A549 (cell line): ENCODE measurements around the gene ALDH16A1. TPM values are rescaled to one million over a fixed set of nuclear protein-coding genes. Genes with fewer than 3 reads are reported as not detected.
A peak's percentile ranks its signal among the peaks of the same experiment; 100 is the strongest.

Experiments
- ATAC-seq, 2 experiments: fragments of 200-7000 bp in 1 of 2; fragments of >200 bp in 1 of 2; cut with Nextera tagmentation in 1 of 2; cut with Tn5 transposase in 1 of 2; 3 replicates each; pipeline versions ENCODE4 v1.8.0 to v1.9.1; 2018 to 2020; ENCODE audit warnings: mild to moderate bottlenecking in 1 of 2, moderate library complexity in 1 of 2
- CTCF ChIA-PET: fragments of 300-600 bp; sonication (Branson Sonifier 250); formaldehyde crosslinking; extraction: SDS; loops from one replicate; lab custom pipeline; 2021; ENCODE audit warnings: antibody characterized with exemption, inconsistent platforms; lab: Yijun Ruan, JAX
- POLR2A ChIA-PET: fragments of 350-600 bp; formaldehyde crosslinking; extraction: SDS; loops from one replicate; lab custom pipeline; 2021; ENCODE audit warnings: antibody characterized with exemption, inconsistent platforms; lab: Yijun Ruan, JAX
- DNase-seq, 2 experiments: peaks; one replicate each; pipeline versions ENCODE4 v3.0.0 to v3.0.0-alpha.2; 2011 to 2016; ENCODE audit warnings: low read depth in 1 of 2, low spot score in 1 of 2
- FAIRE-seq: peaks from 2 replicates; lab custom pipeline; 2011; peaks lifted over from hg19 to GRCh38; lab: Jason Lieb, UNC
- H3K27ac ChIP-seq, 2 experiments: fragments of >200 bp; sonication (Bioruptor Twin); formaldehyde crosslinking; 3 replicates each; pipeline ENCODE4 v1.5.1; 2016 to 2017
- H3K4me1 ChIP-seq: fragments of >200 bp; sonication (Bioruptor Twin); formaldehyde crosslinking; 3 replicates; pipeline ENCODE4 v1.6.1; 2016
- H3K4me2 ChIP-seq: fragments of >200 bp; sonication (Bioruptor Twin); formaldehyde crosslinking; 3 replicates; pipeline ENCODE4 v1.6.1; 2016
- H3K4me3 ChIP-seq: fragments of >200 bp; sonication (Bioruptor Twin); formaldehyde crosslinking; 3 replicates; pipeline ENCODE4 v1.5.1; 2016
- H3K9me3 ChIP-seq: fragments of >200 bp; sonication (Bioruptor Twin); formaldehyde crosslinking; 3 replicates; pipeline ENCODE4 v1.6.1; 2016
- CEBPB ChIP-seq, 2 experiments: fragments of >200 bp in 1 of 2; sonication (Bioruptor Twin) in 1 of 2; formaldehyde crosslinking in 1 of 2; IDR thresholded peaks; 2 replicates each; pipeline ENCODE4 v1.6.1; 2012 to 2016
- CHD2 ChIP-seq: fragments of 150-350 bp; IDR thresholded peaks from 2 replicates; pipeline ENCODE4 v1.6.1; 2014; ENCODE audit warnings: low read length; ENCODE audit not compliant: partially characterized antibody
- ELK1 ChIP-seq: fragments of 150-350 bp; IDR thresholded peaks from 2 replicates; pipeline ENCODE4 v1.6.1; 2014; ENCODE audit warnings: low read depth, mild to moderate bottlenecking, low read length
- ESRRA ChIP-seq: fragments of 150-350 bp; IDR thresholded peaks from 2 replicates; pipeline ENCODE4 v1.6.1; 2014; ENCODE audit warnings: mild to moderate bottlenecking, low read length, borderline replicate concordance
- FOSL2 ChIP-seq, 2 experiments: fragments of 450-650 bp in 1 of 2; fragments of >200 bp in 1 of 2; sonication (Bioruptor Twin) in 1 of 2; formaldehyde crosslinking; IDR thresholded peaks; 2 replicates each; pipeline versions ENCODE4 v1.5.0 to v1.6.1; 2016 to 2020; ENCODE audit warnings: mild to moderate bottlenecking in 1 of 2, moderate library complexity in 1 of 2
- HEYL ChIP-seq: fragments of 250-450 bp; sonication (Bioruptor Pico); IDR thresholded peaks from 2 replicates; pipeline ENCODE4 v1.8.0; 2021; ENCODE audit warnings: mild to moderate bottlenecking, moderate library complexity
- HMGXB4 ChIP-seq: fragments of 250-450 bp; sonication (Bioruptor Pico); IDR thresholded peaks from 2 replicates; pipeline ENCODE4 v1.5.0; 2021; ENCODE audit warnings: mild to moderate bottlenecking, moderate library complexity, borderline replicate concordance
- HOXA7 ChIP-seq: fragments of 250-450 bp; sonication (Bioruptor Pico); IDR thresholded peaks from 2 replicates; pipeline ENCODE4 v1.5.0; 2020; ENCODE audit warnings: mild to moderate bottlenecking, moderate library complexity
- KDM1A ChIP-seq: fragments of 200-600 bp; sonication (generic); IDR thresholded peaks from 2 replicates; pipeline ENCODE4 v1.6.1; 2016; ENCODE audit warnings: low read depth, mild to moderate bottlenecking
- KDM5A ChIP-seq: fragments of 200-600 bp; sonication (generic); IDR thresholded peaks from 2 replicates; pipeline ENCODE4 v1.6.1; 2016; ENCODE audit warnings: antibody characterized with exemption, mild to moderate bottlenecking
- PHF8 ChIP-seq: fragments of 200-600 bp; sonication (generic); IDR thresholded peaks from 2 replicates; pipeline ENCODE4 v1.6.1; 2016; ENCODE audit warnings: low read depth, mild to moderate bottlenecking, antibody characterized with exemption, moderate library complexity, borderline replicate concordance
- POLR2A ChIP-seq: IDR thresholded peaks from 2 replicates; pipeline ENCODE4 v1.6.1; 2012; ENCODE audit warnings: mild to moderate bottlenecking, low read length
- POLR2AphosphoS2 ChIP-seq: conservative IDR thresholded peaks from 2 replicates; pipeline ENCODE4 v1.6.1; 2012; ENCODE audit warnings: low read length, improper control_type of control experiment, inconsistent platforms
- RARB ChIP-seq: fragments of 250-450 bp; sonication (Bioruptor Pico); IDR thresholded peaks from 2 replicates; pipeline ENCODE4 v1.8.0; 2021; ENCODE audit warnings: mild to moderate bottlenecking, moderate library complexity
- RNF2 ChIP-seq: fragments of 200-600 bp; sonication (generic); IDR thresholded peaks from 2 replicates; pipeline ENCODE4 v1.6.1; 2016; ENCODE audit warnings: low read depth, mild to moderate bottlenecking, antibody characterized with exemption, moderate library complexity, borderline replicate concordance
- SREBF2 ChIP-seq: fragments of 450-650 bp; IDR thresholded peaks from 2 replicates; pipeline ENCODE4 v1.6.1; 2014; ENCODE audit warnings: mild to moderate bottlenecking, moderate library complexity
- TP53 ChIP-seq: fragments of 250-450 bp; sonication (Bioruptor Pico); IDR thresholded peaks from 2 replicates; pipeline ENCODE4 v1.5.0; 2021; ENCODE audit warnings: mild to moderate bottlenecking, moderate library complexity
- ZFP36 ChIP-seq: fragments of 450-650 bp; IDR thresholded peaks from 2 replicates; pipeline ENCODE4 v1.6.1; 2014; ENCODE audit warnings: borderline replicate concordance; ENCODE audit not compliant: partially characterized antibody
- WGBS: methylation state at CpG from one replicate; pipeline ENCODE4 v1.1.6; 2017; ENCODE audit errors: missing lambda C conversion rate; 5-methylcytosine and 5-hydroxymethylcytosine counted together
- polyA plus RNA-seq, 4 experiments: library from polyadenylated mRNA; depleted of rRNA in 3 of 4; stranded (reverse); fragments of >200 nt; fragmentation: RNase III in 1 of 4; extraction: RNeasy Plus Mini Kit Qiagen cat#74134 plus additional on column Dnase treatment in 1 of 4; gene quantifications; 2 replicates in 3 of 4; 3 replicates in 1 of 4; pipeline ENCODE4 v1.2.3, GENCODE V29; 2011 to 2017
- TF ChIP-seq, protein P1 (sequence below): IDR thresholded peaks from 2 replicates; pipeline ENCODE4 v1.6.1; 2012
- TF ChIP-seq, protein P2 (sequence below): fragments of 250-450 bp; sonication (Bioruptor Pico); IDR thresholded peaks from 2 replicates; pipeline ENCODE4 v1.5.0; 2020; ENCODE audit warnings: low read depth, mild to moderate bottlenecking, moderate library complexity
- TF ChIP-seq, protein P3 (sequence below): fragments of 200-600 bp; sonication (generic); IDR thresholded peaks from 2 replicates; pipeline ENCODE4 v1.6.1; 2016; ENCODE audit warnings: antibody characterized with exemption, mild to moderate bottlenecking, moderate library complexity
- TF ChIP-seq, protein P4 (sequence below): IDR thresholded peaks from 2 replicates; pipeline ENCODE4 v1.6.1; 2012

ALDH16A1 gene
- polyA plus RNA-seq, 2 of the 4 experiments (the other 2 are of a cell fraction), result 10.2 to 23.0 TPM

DNA sequence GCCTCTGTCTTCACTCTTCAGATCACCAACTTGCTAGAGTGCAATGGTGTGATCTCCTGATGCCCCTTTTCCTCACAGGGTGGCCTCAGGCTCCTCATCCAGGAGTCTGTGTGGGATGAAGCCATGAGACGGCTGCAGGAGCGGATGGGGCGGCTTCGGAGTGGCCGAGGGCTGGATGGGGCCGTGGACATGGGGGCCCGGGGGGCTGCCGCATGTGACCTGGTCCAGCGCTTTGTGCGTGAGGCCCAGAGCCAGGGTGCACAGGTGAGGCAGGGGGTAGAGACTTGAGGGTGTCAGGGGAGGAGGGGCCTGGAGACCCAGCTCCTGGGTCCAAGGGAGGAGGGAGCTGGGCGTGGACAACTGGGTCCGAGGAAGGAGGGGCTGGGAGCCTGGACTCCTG is 9.5 kb downstream of the ALDH16A1 start:
- no peak for FAIRE-seq
- TF ChIP-seq, protein P1, sequence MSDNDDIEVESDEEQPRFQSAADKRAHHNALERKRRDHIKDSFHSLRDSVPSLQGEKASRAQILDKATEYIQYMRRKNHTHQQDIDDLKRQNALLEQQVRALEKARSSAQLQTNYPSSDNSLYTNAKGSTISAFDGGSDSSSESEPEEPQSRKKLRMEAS, result no peak
- no peak for TF ChIP-seq KDM5A
- no peak for TF ChIP-seq RNF2
- TF ChIP-seq, protein P2, sequence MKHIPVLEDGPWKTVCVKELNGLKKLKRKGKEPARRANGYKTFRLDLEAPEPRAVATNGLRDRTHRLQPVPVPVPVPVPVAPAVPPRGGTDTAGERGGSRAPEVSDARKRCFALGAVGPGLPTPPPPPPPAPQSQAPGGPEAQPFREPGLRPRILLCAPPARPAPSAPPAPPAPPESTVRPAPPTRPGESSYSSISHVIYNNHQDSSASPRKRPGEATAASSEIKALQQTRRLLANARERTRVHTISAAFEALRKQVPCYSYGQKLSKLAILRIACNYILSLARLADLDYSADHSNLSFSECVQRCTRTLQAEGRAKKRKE (CRISPR knock-in tag), result no peak
- no peak for TF ChIP-seq KDM1A
- TF ChIP-seq CHD2, result no peak
- TF ChIP-seq, all 56 proteins: peak for 0
- H3K4me3 ChIP-seq, result no peak overlapping the region
- peak in 1 of 2 experiments; percentile 42 for DNase-seq
- CTCF ChIA-PET, result interaction anchor here (5.7 to 12.6 kb wide), 2 partner anchors 10 to 15 kb away, joined by 72 to 97 read pairs; partner anchors contain the start of gene FLT3LG
- no peak for ATAC-seq
- 94% methylated on average over 12 of the region's 12 CpGs for WGBS
- H3K27ac ChIP-seq, result no peak overlapping the region
- POLR2A ChIA-PET, result no interaction called here
- no peaks in the 10 kb centered on the region for H3K4me1 ChIP-seq
- H3K4me2 ChIP-seq, result no peak overlapping the region
- H3K9me3 ChIP-seq, result no peaks in the 10 kb centered on the region

GRCh38 chr19:49463960-49464740 is 11.1 kb downstream of the ALDH16A1 start:
- Histone ChIP-seq H3K4me3 (no peak overlapping the region), H3K4me2 (no peak overlapping the region), H3K27ac (no peak overlapping the region), H3K9me3 (no peaks in the 10 kb centered on the region), H3K4me1 (peaks cover 3% of the 10 kb centered on the region; the same call in 1 of the 3 replicates)
- TF ChIP-seq, protein P3, sequence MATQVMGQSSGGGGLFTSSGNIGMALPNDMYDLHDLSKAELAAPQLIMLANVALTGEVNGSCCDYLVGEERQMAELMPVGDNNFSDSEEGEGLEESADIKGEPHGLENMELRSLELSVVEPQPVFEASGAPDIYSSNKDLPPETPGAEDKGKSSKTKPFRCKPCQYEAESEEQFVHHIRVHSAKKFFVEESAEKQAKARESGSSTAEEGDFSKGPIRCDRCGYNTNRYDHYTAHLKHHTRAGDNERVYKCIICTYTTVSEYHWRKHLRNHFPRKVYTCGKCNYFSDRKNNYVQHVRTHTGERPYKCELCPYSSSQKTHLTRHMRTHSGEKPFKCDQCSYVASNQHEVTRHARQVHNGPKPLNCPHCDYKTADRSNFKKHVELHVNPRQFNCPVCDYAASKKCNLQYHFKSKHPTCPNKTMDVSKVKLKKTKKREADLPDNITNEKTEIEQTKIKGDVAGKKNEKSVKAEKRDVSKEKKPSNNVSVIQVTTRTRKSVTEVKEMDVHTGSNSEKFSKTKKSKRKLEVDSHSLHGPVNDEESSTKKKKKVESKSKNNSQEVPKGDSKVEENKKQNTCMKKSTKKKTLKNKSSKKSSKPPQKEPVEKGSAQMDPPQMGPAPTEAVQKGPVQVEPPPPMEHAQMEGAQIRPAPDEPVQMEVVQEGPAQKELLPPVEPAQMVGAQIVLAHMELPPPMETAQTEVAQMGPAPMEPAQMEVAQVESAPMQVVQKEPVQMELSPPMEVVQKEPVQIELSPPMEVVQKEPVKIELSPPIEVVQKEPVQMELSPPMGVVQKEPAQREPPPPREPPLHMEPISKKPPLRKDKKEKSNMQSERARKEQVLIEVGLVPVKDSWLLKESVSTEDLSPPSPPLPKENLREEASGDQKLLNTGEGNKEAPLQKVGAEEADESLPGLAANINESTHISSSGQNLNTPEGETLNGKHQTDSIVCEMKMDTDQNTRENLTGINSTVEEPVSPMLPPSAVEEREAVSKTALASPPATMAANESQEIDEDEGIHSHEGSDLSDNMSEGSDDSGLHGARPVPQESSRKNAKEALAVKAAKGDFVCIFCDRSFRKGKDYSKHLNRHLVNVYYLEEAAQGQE, result no peak
- no peak for TF ChIP-seq POLR2AphosphoS2
- no peak for TF ChIP-seq SREBF2
- no peak for TF ChIP-seq TP53 (CRISPR knock-in tag)
- no peak for TF ChIP-seq ESRRA
- TF ChIP-seq FOSL2 (IDR thresholded peaks at IDR 0.05), result no peak
- no peak for TF ChIP-seq FOSL2 (CRISPR knock-in tag; IDR thresholded peaks at IDR 0.05)
- no peak for TF ChIP-seq ELK1
- no peak for TF ChIP-seq CEBPB (IDR thresholded peaks at IDR 0.05)
- TF ChIP-seq HEYL (CRISPR knock-in tag), result no peak
- TF ChIP-seq, protein P4, sequence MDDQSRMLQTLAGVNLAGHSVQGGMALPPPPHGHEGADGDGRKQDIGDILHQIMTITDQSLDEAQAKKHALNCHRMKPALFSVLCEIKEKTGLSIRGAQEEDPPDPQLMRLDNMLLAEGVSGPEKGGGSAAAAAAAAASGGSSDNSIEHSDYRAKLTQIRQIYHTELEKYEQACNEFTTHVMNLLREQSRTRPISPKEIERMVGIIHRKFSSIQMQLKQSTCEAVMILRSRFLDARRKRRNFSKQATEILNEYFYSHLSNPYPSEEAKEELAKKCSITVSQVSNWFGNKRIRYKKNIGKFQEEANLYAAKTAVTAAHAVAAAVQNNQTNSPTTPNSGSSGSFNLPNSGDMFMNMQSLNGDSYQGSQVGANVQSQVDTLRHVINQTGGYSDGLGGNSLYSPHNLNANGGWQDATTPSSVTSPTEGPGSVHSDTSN, result no peak
- TF ChIP-seq RARB, result no peak
- TF ChIP-seq PHF8, result no peak
- no peak for TF ChIP-seq HMGXB4
- TF ChIP-seq HOXA7 (CRISPR knock-in tag), result no peak
- TF ChIP-seq, protein P2 (CRISPR knock-in tag), result no peak
- no peak for TF ChIP-seq RNF2
- no peak for TF ChIP-seq POLR2A
- TF ChIP-seq ZFP36, result no peak
- FAIRE-seq, result no peak
- ChIA-PET CTCF (interaction anchor here (1.3 to 2.5 kb wide), 5 partner anchors 9 to 107 kb away, joined by 4 to 14 read pairs (median 7); partner anchors contain the start of gene FLT3LG), POLR2A (interaction anchor here (1.6 kb wide), 1 partner anchor 11 kb away, joined by 4 read pairs; the partner anchor contains the start of gene ALDH16A1)
- ATAC-seq, result peak; percentile 14; a peak in 3 of 6 replicates
- 93% methylated on average over 38 of the region's 39 CpGs for WGBS
- no peak for DNase-seq
